ENCODE results near the gene NANS. TPM values are rescaled to one million over a fixed set of nuclear protein-coding genes. Genes with fewer than 3 reads are reported as not detected.
A peak's percentile ranks its signal among the peaks of the same experiment; 100 is the strongest.

NANS gene
- total and polyA plus RNA-seq, 2 of the 13 experiments (the other 11 are each of a cell fraction or from before 2014, with no cell fraction given), result 86.9 to 203 TPM

GRCh38 chr9:98045234-98046179 lies 11.0 kb upstream of the NANS start (continued):
- TF ChIP-seq SAFB2 (CRISPR knock-in tag; IDR thresholded peaks at IDR 0.05; ENCODE audit: borderline replicate concordance, low read depth), result no peak
- TF ChIP-seq BRD4 (CRISPR knock-in tag; IDR thresholded peaks at IDR 0.05), result no peak
- no peak for TF ChIP-seq KLF11 (CRISPR knock-in tag; IDR thresholded peaks at IDR 0.05)
- TF ChIP-seq NR3C1 (CRISPR knock-in tag; IDR thresholded peaks at IDR 0.05), result no peak
- no peak for TF ChIP-seq JUN (CRISPR knock-in tag; IDR thresholded peaks at IDR 0.05)
- no peak for TF ChIP-seq JARID2 (CRISPR knock-in tag; IDR thresholded peaks at IDR 0.05; ENCODE audit: insufficient replicate concordance)
- TF ChIP-seq ZNF75D (CRISPR knock-in tag; IDR thresholded peaks at IDR 0.05; ENCODE audit: borderline replicate concordance), result no peak
- TF ChIP-seq SPEN (CRISPR knock-in tag; IDR thresholded peaks at IDR 0.05; ENCODE audit: low read depth), result no peak
- TF ChIP-seq NFIB (CRISPR knock-in tag; IDR thresholded peaks at IDR 0.05; ENCODE audit: borderline replicate concordance), result no peak
- TF ChIP-seq, protein P1, sequence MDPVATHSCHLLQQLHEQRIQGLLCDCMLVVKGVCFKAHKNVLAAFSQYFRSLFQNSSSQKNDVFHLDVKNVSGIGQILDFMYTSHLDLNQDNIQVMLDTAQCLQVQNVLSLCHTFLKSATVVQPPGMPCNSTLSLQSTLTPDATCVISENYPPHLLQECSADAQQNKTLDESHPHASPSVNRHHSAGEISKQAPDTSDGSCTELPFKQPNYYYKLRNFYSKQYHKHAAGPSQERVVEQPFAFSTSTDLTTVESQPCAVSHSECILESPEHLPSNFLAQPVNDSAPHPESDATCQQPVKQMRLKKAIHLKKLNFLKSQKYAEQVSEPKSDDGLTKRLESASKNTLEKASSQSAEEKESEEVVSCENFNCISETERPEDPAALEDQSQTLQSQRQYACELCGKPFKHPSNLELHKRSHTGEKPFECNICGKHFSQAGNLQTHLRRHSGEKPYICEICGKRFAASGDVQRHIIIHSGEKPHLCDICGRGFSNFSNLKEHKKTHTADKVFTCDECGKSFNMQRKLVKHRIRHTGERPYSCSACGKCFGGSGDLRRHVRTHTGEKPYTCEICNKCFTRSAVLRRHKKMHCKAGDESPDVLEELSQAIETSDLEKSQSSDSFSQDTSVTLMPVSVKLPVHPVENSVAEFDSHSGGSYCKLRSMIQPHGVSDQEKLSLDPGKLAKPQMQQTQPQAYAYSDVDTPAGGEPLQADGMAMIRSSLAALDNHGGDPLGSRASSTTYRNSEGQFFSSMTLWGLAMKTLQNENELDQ (CRISPR knock-in tag; IDR thresholded peaks at IDR 0.05; ENCODE audit: borderline replicate concordance), result no peak
- TF ChIP-seq, protein P2, sequence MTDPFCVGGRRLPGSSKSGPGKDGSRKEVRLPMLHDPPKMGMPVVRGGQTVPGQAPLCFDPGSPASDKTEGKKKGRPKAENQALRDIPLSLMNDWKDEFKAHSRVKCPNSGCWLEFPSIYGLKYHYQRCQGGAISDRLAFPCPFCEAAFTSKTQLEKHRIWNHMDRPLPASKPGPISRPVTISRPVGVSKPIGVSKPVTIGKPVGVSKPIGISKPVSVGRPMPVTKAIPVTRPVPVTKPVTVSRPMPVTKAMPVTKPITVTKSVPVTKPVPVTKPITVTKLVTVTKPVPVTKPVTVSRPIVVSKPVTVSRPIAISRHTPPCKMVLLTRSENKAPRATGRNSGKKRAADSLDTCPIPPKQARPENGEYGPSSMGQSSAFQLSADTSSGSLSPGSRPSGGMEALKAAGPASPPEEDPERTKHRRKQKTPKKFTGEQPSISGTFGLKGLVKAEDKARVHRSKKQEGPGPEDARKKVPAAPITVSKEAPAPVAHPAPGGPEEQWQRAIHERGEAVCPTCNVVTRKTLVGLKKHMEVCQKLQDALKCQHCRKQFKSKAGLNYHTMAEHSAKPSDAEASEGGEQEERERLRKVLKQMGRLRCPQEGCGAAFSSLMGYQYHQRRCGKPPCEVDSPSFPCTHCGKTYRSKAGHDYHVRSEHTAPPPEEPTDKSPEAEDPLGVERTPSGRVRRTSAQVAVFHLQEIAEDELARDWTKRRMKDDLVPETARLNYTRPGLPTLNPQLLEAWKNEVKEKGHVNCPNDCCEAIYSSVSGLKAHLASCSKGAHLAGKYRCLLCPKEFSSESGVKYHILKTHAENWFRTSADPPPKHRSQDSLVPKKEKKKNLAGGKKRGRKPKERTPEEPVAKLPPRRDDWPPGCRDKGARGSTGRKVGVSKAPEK (CRISPR knock-in tag; IDR thresholded peaks at IDR 0.05; ENCODE audit: borderline replicate concordance), result no peak
- no peak for TF ChIP-seq REL (CRISPR knock-in tag; conservative IDR thresholded peaks at IDR 0.05)
- no peak for TF ChIP-seq ARID2 (CRISPR knock-in tag; IDR thresholded peaks at IDR 0.05; ENCODE audit: borderline replicate concordance)
- no peak for TF ChIP-seq ZNF788 (CRISPR knock-in tag; IDR thresholded peaks at IDR 0.05; ENCODE audit: borderline replicate concordance)
- no peak for TF ChIP-seq CHD4 (IDR thresholded peaks at IDR 0.05; ENCODE audit: borderline replicate concordance, low read length)
- peak; percentile 77 for TF ChIP-seq POLR2AphosphoS5 (IDR thresholded peaks at IDR 0.05; ENCODE audit: low read depth, low read length)
- no peak for TF ChIP-seq NR2F1 (CRISPR knock-in tag; IDR thresholded peaks at IDR 0.05)
- no peak for TF ChIP-seq CBX5 (CRISPR knock-in tag; IDR thresholded peaks at IDR 0.05; ENCODE audit: borderline replicate concordance)
- TF ChIP-seq GPN1 (CRISPR knock-in tag; IDR thresholded peaks at IDR 0.05; ENCODE audit: borderline replicate concordance), result no peak
- TF ChIP-seq ZBTB20 (CRISPR knock-in tag; IDR thresholded peaks at IDR 0.05; ENCODE audit: borderline replicate concordance, low read depth), result no peak
- TF ChIP-seq ZFP36L2 (CRISPR knock-in tag; IDR thresholded peaks at IDR 0.05), result no peak
- TF ChIP-seq ZUFSP (CRISPR knock-in tag; IDR thresholded peaks at IDR 0.05; ENCODE audit: borderline replicate concordance), result no peak
- no peak for TF ChIP-seq BORCS8-MEF2B (CRISPR knock-in tag; IDR thresholded peaks at IDR 0.05)

Measured in HepG2 (cell line).